IMR-90 (cell line): Measurements from ENCODE around the gene GPR176. TPM values are rescaled to one million over a fixed set of nuclear protein-coding genes. Genes with fewer than 3 reads are reported as not detected.

ENCODE experiments used
- ATAC-seq: fragments of 200-7000 bp; cut with Tn5 transposase; 2 replicates; pipeline ENCODE4 v1.9.1; 2020; ENCODE audit warnings: low read depth, mild to moderate bottlenecking, moderate library complexity
- BruUV-seq: library from RNA; stranded (reverse); fragments of 400-500 nt; replicated peaks from 2 replicates; lab custom pipeline; 2021; lab: Mats Ljungman, UMichigan
- CTCF ChIA-PET: fragments of 300-600 bp; formaldehyde crosslinking; extraction: SDS; loops from one replicate; lab custom pipeline; 2021; ENCODE audit warnings: antibody characterized with exemption; lab: Yijun Ruan, JAX
- POLR2A ChIA-PET: fragments of 300-600 bp; sonication (Branson Sonifier 250); formaldehyde crosslinking; loops from one replicate; lab custom pipeline; 2022; ENCODE audit warnings: antibody characterized with exemption; ENCODE audit not compliant: unreplicated experiment; lab: Charles Lee
- DNase-seq: peaks from one replicate; pipeline ENCODE4 v3.0.0; 2013
- H2AFZ ChIP-seq: replicated peaks from 2 replicates; pipeline ENCODE3; 2013; ENCODE audit warnings: low read length, mild to moderate bottlenecking; ENCODE audit not compliant: poor library complexity
- H2AK5ac ChIP-seq: 2 replicates; pipeline ENCODE4 v1.6.1; 2013; ENCODE audit warnings: low read depth, low read length, inconsistent platforms
- H2AK9ac ChIP-seq: replicated peaks from 2 replicates; pipeline ENCODE3; 2013; ENCODE audit warnings: mild to moderate bottlenecking, low read depth, low read length, moderate library complexity; ENCODE audit not compliant: poor library complexity
- H2BK120ac ChIP-seq: 2 replicates; pipeline ENCODE4 v1.6.1; 2013; ENCODE audit warnings: low read depth, low read length, inconsistent platforms
- H2BK15ac ChIP-seq: 3 replicates; pipeline ENCODE4 v1.6.1; 2013; ENCODE audit warnings: low read depth, low read length, inconsistent platforms
- H2BK20ac ChIP-seq: 2 replicates; pipeline ENCODE4 v1.6.1; 2013; ENCODE audit warnings: low read depth, mild to moderate bottlenecking, inconsistent platforms, low read length, moderate library complexity
- H2BK5ac ChIP-seq: 2 replicates; pipeline ENCODE4 v1.6.1; 2013; ENCODE audit warnings: mild to moderate bottlenecking, low read depth, low read length, inconsistent platforms; ENCODE audit not compliant: poor library complexity, severe bottlenecking
- H3K14ac ChIP-seq: replicated peaks from 2 replicates; pipeline ENCODE4 v1.6.1; 2013; ENCODE audit warnings: low read depth, low read length, inconsistent platforms
- H3K18ac ChIP-seq: 2 replicates; pipeline ENCODE4 v1.6.1; 2013; ENCODE audit warnings: low read depth, low read length, control low read depth
- H3K23ac ChIP-seq: 2 replicates; pipeline ENCODE4 v1.6.1; 2013; ENCODE audit warnings: low read depth, low read length, inconsistent platforms
- H3K27ac ChIP-seq: 2 replicates; pipeline ENCODE4 v1.5.1; 2013; ENCODE audit warnings: mild to moderate bottlenecking, control low read depth, low read length; ENCODE audit not compliant: insufficient read depth
- H3K27me3 ChIP-seq: 2 replicates; pipeline ENCODE4 v1.6.1; 2013; ENCODE audit warnings: low read length; ENCODE audit not compliant: control insufficient read depth, insufficient read depth
- H3K36me3 ChIP-seq: 2 replicates; pipeline ENCODE4 v1.6.1; 2013; ENCODE audit warnings: low read length, mixed read lengths; ENCODE audit not compliant: control insufficient read depth, insufficient read depth
- H3K4ac ChIP-seq: 2 replicates; pipeline ENCODE4 v1.6.1; 2013; ENCODE audit warnings: low read depth, low read length, inconsistent platforms
- H3K4me1 ChIP-seq: 2 replicates; pipeline ENCODE4 v1.6.1; 2013; ENCODE audit warnings: low read length, mixed read lengths; ENCODE audit not compliant: control insufficient read depth, insufficient read depth
- H3K4me2 ChIP-seq: 2 replicates; pipeline ENCODE4 v1.6.1; 2013; ENCODE audit warnings: low read depth, mild to moderate bottlenecking, control low read depth, low read length, moderate library complexity
- H3K4me3 ChIP-seq: 2 replicates; pipeline ENCODE4 v1.5.1; 2013; ENCODE audit warnings: low read depth, mild to moderate bottlenecking, control low read depth, low read length, moderate library complexity; ENCODE audit not compliant: insufficient read depth
- H3K56ac ChIP-seq: 2 replicates; pipeline ENCODE4 v1.6.1; 2013; ENCODE audit warnings: low read length, inconsistent platforms; ENCODE audit not compliant: insufficient read depth; ENCODE audit errors: extremely low read depth
- H3K79me1 ChIP-seq, 2 experiments: 2 replicates each; pipeline ENCODE4 v1.6.1; 2013; ENCODE audit warnings: low read length in 2 of 2, inconsistent platforms in 1 of 2, low read depth in 1 of 2
- H3K9ac ChIP-seq: 2 replicates; pipeline ENCODE4 v1.6.1; 2013; ENCODE audit warnings: low read depth, low read length, control low read depth
- H3K9me1 ChIP-seq: 2 replicates; pipeline ENCODE4 v1.6.1; 2013; ENCODE audit warnings: low read length, inconsistent platforms; ENCODE audit not compliant: insufficient read depth
- H3K9me3 ChIP-seq: 2 replicates; pipeline ENCODE4 v1.6.1; 2013; ENCODE audit warnings: low read length; ENCODE audit not compliant: control insufficient read depth, insufficient read depth
- H4K20me1 ChIP-seq: 2 replicates; pipeline ENCODE4 v1.6.1; 2013; ENCODE audit warnings: low read length, inconsistent platforms; ENCODE audit not compliant: insufficient read depth
- H4K5ac ChIP-seq: 2 replicates; pipeline ENCODE4 v1.6.1; 2013; ENCODE audit warnings: mild to moderate bottlenecking, low read depth, low read length, control low read depth
- H4K8ac ChIP-seq, 2 experiments: 2 replicates each; pipeline ENCODE4 v1.6.1; 2013; ENCODE audit warnings: low read depth in 2 of 2, low read length in 2 of 2, control low read depth in 1 of 2, inconsistent platforms in 1 of 2
- H4K91ac ChIP-seq: 2 replicates; pipeline ENCODE4 v1.6.1; 2013; ENCODE audit warnings: low read depth, low read length, inconsistent platforms; ENCODE audit not compliant: insufficient read depth
- BHLHE40 ChIP-seq: fragments of 150-350 bp; IDR thresholded peaks from 2 replicates; pipeline ENCODE4 v1.6.1; 2016; ENCODE audit warnings: mild to moderate bottlenecking, low read depth, low read length
- CTCF ChIP-seq: conservative IDR thresholded peaks from 2 replicates; pipeline ENCODE4 v1.5.1; 2012; ENCODE audit warnings: mild to moderate bottlenecking, low read depth, low read length, improper control_type of control experiment
- FOS ChIP-seq: fragments of 150-350 bp; IDR thresholded peaks from 2 replicates; pipeline ENCODE4 v1.6.1; 2016; ENCODE audit warnings: low read depth, low read length
- MAFK ChIP-seq: IDR thresholded peaks from 2 replicates; pipeline ENCODE4 v1.6.1; 2012; ENCODE audit warnings: low read depth, low read length, improper control_type of control experiment
- MAZ ChIP-seq: IDR thresholded peaks from 2 replicates; pipeline ENCODE4 v1.6.1; 2012; ENCODE audit warnings: low read depth, mild to moderate bottlenecking, low read length, improper control_type of control experiment, moderate library complexity, borderline replicate concordance
- MXI1 ChIP-seq: IDR thresholded peaks from 2 replicates; pipeline ENCODE4 v1.6.1; 2012; ENCODE audit warnings: low read depth, mild to moderate bottlenecking, low read length, moderate library complexity, borderline replicate concordance
- NFE2L2 ChIP-seq: fragments of 150-350 bp; IDR thresholded peaks from 2 replicates; pipeline ENCODE4 v1.6.1; 2016; ENCODE audit warnings: low read depth, mild to moderate bottlenecking, low read length
- POLR2A ChIP-seq: IDR thresholded peaks from 2 replicates; pipeline ENCODE4 v1.6.1; 2012; ENCODE audit warnings: mild to moderate bottlenecking, low read depth, low read length
- RAD21 ChIP-seq: IDR thresholded peaks from 2 replicates; pipeline ENCODE4 v1.6.1; 2012; ENCODE audit warnings: low read length, improper control_type of control experiment
- RFX5 ChIP-seq: IDR thresholded peaks from 2 replicates; pipeline ENCODE4 v1.8.0; 2012; ENCODE audit warnings: low read depth, mild to moderate bottlenecking, low read length, moderate library complexity
- USF2 ChIP-seq: fragments of 150-350 bp; IDR thresholded peaks from 2 replicates; pipeline ENCODE4 v1.6.1; 2017; ENCODE audit warnings: mild to moderate bottlenecking, antibody characterized with exemption, low read length, low read depth
- WGBS, 2 experiments: methylation state at CpG; one replicate each; pipeline versions ENCODE4 v1.1.5 to v1.1.7; 2013; ENCODE audit warnings: missing lambda C conversion rate in 2 of 2; ENCODE audit not compliant: insufficient read length in 1 of 2; ENCODE audit errors: extremely low coverage in 2 of 2; 5-methylcytosine and 5-hydroxymethylcytosine counted together
- dilution Hi-C: fragments of 300-500 bp; cut with HindIII; formaldehyde crosslinking; loops from one replicate; pipeline ENCODE4 v1.14.3; 2018; ENCODE audit warnings: low sequenced_read_pairs; ENCODE audit not compliant: unreplicated experiment
- in situ Hi-C: fragments of 300-500 bp; cut with MboI; formaldehyde crosslinking; loops from 3 replicates; pipeline ENCODE4 v1.14.3; 2019; ENCODE audit warnings: low sequenced_read_pairs, inconsistent platforms, mixed read lengths
- intact Hi-C: fragments of 100-400 bp; cut with micrococcal nuclease; formaldehyde crosslinking; loops from 2 replicates; pipeline ENCODE4 v1.10.0; 2022
- polyA plus RNA-seq, 3 experiments: library from polyadenylated mRNA; depleted of rRNA; stranded (reverse); fragments of >200 nt; gene quantifications; 2 replicates each; pipeline ENCODE4 v1.2.3, GENCODE V29; 2012; ENCODE audit warnings: low replicate concordance in 1 of 3
- total RNA-seq: library from RNA; depleted of rRNA; stranded (reverse); fragments of >200 nt; gene quantifications from 2 replicates; pipeline ENCODE4 v1.2.3, GENCODE V29; 2012

The GPR176 gene
- total and polyA plus RNA-seq, 2 of the 4 experiments (the other 2 are of a cell fraction): 114 to 246 TPM

GRCh38 chr15:39880718-39881387, 39.2 kb downstream of the GPR176 start:
- no peak overlapping the region for H3K4me2 ChIP-seq
- WGBS, 2 experiments: 90% methylated on average over 2 of the region's 3 CpGs; no CpG with 5 or more reads in 1 of the 2 experiments
- no peak overlapping the region for H3K9ac ChIP-seq
- peak overlapping the region; percentile 55 for H3K14ac ChIP-seq
- 0 out of 2 replicates have a peak, but pooled peaks cover 2% of the 10 kb centered on the region for H3K36me3 ChIP-seq
- peak overlapping the region; percentile 7 for H3K18ac ChIP-seq
- no peaks in the 10 kb centered on the region for H3K9me3 ChIP-seq
- 0 out of 2 replicates have a peak overlapping the region, but pooled peaks have one; percentile 22 for H3K4ac ChIP-seq
- H4K20me1 ChIP-seq: peaks cover 75% of the 10 kb centered on the region; the same call in 1 of the 2 replicates
- H3K23ac ChIP-seq: peak overlapping the region; percentile 28; the same call in 1 of the 2 replicates
- H2AK5ac ChIP-seq: no peak overlapping the region
- CTCF ChIA-PET: no interaction called here
- no peak overlapping the region for H3K27ac ChIP-seq
- peaks cover 23% of the 10 kb centered on the region for H3K4me1 ChIP-seq
- POLR2A ChIA-PET: no interaction called here
- H4K91ac ChIP-seq: no peak overlapping the region
- H3K4me3 ChIP-seq: no peak overlapping the region
- H2BK15ac ChIP-seq: no peak overlapping the region
- no peak for DNase-seq
- H3K27me3 ChIP-seq: no peaks in the 10 kb centered on the region
- no peak overlapping the region for H2BK20ac ChIP-seq
- H2AK9ac ChIP-seq: no peak overlapping the region
- H3K56ac ChIP-seq: no peak overlapping the region; the same call in 1 of the 2 replicates
- no peak overlapping the region for H4K8ac ChIP-seq
- dilution Hi-C loops (no loop called here), intact Hi-C loops (no loop called here), in situ Hi-C loops (no loop called here)
- H3K9me1 ChIP-seq: peaks cover 38% of the 10 kb centered on the region
- no peak overlapping the region for H4K5ac ChIP-seq
- no peak for TF ChIP-seq CTCF
- no peak for TF ChIP-seq BHLHE40
- no peak for TF ChIP-seq MAZ
- TF ChIP-seq MAFK: no peak
- no peak for TF ChIP-seq RFX5
- TF ChIP-seq NFE2L2: no peak
- no peak for TF ChIP-seq POLR2A
- TF ChIP-seq RAD21: no peak
- TF ChIP-seq USF2: no peak
- TF ChIP-seq MXI1: no peak
- TF ChIP-seq FOS: no peak
- no TSS peak for BruUV-seq
- H2BK5ac ChIP-seq: peak overlapping the region; percentile 40
- peaks cover 30 to 90% of the 10 kb centered on the region in 2 experiments for H3K79me1 ChIP-seq
- ATAC-seq: no peak
- H2AFZ ChIP-seq: no peak overlapping the region
- no peak overlapping the region for H2BK120ac ChIP-seq
